Type B pancreatic cell (in vitro differentiated cells): Measurements from ENCODE around the gene TCEA2. TPM values are rescaled to one million over a fixed set of nuclear protein-coding genes. Genes with fewer than 3 reads are reported as not detected.

Experiments
- DNase-seq: peaks from one replicate; pipeline ENCODE4 v3.0.0; 2021; ENCODE audit warnings: mixed read lengths; ENCODE audit not compliant: unreplicated experiment; ENCODE audit errors: extremely low spot score
- H3K27ac Mint-ChIP-seq: 2 replicates; pipeline ENCODE4 v1.8.0; 2021; ENCODE audit warnings: mild to moderate bottlenecking, mixed read lengths
- H3K27me3 Mint-ChIP-seq: 2 replicates; pipeline ENCODE4 v1.8.0; 2021; ENCODE audit warnings: mixed read lengths
- H3K36me3 Mint-ChIP-seq: 2 replicates; pipeline ENCODE4 v1.8.0; 2021; ENCODE audit warnings: mixed read lengths
- H3K4me1 Mint-ChIP-seq: one replicate; pipeline ENCODE4 v1.8.0; 2021; ENCODE audit warnings: mixed read lengths; ENCODE audit not compliant: unreplicated experiment
- H3K4me3 Mint-ChIP-seq: 2 replicates; pipeline ENCODE4 v1.8.0; 2021; ENCODE audit warnings: mild to moderate bottlenecking, mixed read lengths
- H3K9me3 Mint-ChIP-seq: 2 replicates; pipeline ENCODE4 v1.8.0; 2021; ENCODE audit warnings: mixed read lengths
- total RNA-seq: library from RNA; stranded (reverse); gene quantifications from 2 replicates; pipeline ENCODE4 v1.2.1, GENCODE V29; 2021; ENCODE audit warnings: low replicate concordance
- TF ChIP-seq, protein P1 (sequence below): fragments of 200-600 bp; sonication (generic); conservative IDR thresholded peaks from 2 replicates; pipeline ENCODE4 v1.5.0; 2021; ENCODE audit warnings: antibody characterized with exemption, mild to moderate bottlenecking

Gene TCEA2
- total RNA-seq, 1 donor from 2014 or later, result 73.3 TPM

DNA sequence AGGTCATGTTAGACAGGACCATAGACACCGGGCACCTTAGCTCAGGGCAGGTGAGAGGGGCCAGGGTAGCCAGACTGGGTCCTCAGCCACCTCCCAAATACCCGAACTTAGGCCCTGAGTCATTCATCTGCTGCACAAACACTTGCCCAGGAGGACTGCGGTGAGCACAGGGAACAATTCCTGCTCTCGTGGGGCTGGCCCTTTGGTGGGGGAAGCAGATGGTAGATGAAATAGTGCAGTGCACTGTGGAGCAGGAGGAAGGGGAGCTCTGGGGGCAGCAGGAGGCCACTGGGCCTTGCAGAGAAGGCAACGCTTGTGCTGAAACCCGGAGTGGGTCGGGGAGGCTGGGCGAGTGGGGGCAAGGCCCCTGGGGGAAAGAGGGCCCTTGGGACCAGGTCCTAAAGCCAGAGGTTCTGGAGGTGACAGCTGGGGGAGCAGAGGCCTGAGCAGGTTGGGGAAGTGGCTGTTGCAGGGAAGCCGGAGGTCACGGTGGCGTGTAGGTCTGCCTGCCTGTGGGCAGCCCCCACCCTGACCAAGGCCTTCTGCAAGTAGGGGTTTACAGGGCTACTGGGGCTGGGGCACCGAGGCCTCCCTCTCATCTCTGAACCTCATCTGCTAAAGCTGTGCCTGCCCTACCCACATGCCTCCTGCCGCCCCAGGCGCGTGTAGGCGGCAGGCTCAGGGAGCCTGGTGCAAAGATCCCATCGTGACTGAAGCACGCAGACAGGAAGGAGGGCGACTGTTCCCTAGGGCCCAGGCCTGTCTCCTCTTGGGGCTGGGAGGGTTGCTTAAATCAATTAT, 49.0 kb downstream of the TCEA2 start:
- H3K36me3 Mint-ChIP-seq, result no peaks in the 10 kb centered on the region
- H3K4me3 Mint-ChIP-seq, result no peak overlapping the region
- no peak for DNase-seq
- TF ChIP-seq, protein P1, sequence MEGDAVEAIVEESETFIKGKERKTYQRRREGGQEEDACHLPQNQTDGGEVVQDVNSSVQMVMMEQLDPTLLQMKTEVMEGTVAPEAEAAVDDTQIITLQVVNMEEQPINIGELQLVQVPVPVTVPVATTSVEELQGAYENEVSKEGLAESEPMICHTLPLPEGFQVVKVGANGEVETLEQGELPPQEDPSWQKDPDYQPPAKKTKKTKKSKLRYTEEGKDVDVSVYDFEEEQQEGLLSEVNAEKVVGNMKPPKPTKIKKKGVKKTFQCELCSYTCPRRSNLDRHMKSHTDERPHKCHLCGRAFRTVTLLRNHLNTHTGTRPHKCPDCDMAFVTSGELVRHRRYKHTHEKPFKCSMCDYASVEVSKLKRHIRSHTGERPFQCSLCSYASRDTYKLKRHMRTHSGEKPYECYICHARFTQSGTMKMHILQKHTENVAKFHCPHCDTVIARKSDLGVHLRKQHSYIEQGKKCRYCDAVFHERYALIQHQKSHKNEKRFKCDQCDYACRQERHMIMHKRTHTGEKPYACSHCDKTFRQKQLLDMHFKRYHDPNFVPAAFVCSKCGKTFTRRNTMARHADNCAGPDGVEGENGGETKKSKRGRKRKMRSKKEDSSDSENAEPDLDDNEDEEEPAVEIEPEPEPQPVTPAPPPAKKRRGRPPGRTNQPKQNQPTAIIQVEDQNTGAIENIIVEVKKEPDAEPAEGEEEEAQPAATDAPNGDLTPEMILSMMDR, result no peak
- H3K27me3 Mint-ChIP-seq, result peaks cover 4% of the 10 kb centered on the region
- H3K27ac Mint-ChIP-seq, result no peak overlapping the region
- H3K9me3 Mint-ChIP-seq, result no peaks in the 10 kb centered on the region
- no peaks in the 10 kb centered on the region for H3K4me1 Mint-ChIP-seq

DNA sequence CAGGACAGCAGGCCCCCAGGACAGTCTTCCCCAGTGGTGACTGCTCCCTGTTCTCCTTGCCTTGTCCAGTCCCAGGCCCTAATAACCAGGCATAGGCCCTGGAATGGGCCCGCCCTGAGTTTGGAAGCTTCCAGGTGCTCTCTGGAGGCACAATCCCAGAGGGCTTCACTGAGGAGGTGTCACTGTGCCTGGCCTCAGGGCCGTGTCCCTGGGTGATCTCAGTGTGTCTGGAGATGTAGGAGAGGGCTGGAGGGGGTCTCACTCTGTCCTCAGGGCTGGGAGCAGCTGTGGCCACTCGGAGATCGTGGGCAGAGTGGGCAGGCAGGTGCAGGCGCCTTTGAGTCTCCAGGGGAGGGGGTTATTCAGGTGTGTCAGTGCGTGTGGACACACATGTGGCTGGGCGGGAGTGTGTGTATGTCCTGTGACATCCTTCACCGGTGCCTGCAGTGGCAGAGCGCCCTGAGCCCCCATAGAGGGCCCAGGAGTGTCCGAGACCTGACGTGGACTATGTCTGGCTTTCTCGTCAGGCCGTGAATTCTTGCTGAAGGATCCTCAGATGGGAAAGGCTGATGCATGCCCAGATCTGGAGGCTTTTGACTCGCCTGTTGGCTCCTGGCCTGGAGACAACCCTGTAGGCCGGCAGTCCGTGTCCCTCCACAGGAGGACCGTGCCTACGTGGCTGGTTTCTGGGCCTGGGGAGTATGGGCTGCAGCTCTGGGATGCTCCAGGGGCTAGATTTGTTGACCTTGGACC, 49.9 kb downstream of the TCEA2 start:
- Mint-ChIP-seq H3K27me3 (peaks cover 4% of the 10 kb centered on the region), H3K36me3 (no peaks in the 10 kb centered on the region), H3K27ac (no peak overlapping the region), H3K9me3 (no peaks in the 10 kb centered on the region), H3K4me1 (no peaks in the 10 kb centered on the region), H3K4me3 (no peak overlapping the region)
- no peak for DNase-seq
- TF ChIP-seq, protein P1, result no peak

DNA sequence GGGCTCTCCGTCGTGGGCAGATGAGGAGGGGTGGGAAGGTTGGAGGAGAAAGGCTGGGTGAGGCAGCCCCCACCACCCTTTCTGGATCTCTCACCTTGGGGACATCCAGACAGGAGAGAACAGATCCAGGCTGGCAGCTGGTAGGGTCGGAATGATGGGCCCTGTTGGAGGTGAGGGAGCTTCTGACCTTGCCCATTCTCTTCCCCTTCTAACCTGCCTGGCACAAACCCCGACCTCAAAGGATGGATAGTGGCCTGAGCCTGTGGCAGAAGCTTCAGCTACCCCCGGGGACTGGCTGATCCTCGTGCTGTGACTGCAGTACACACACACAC, 50.4 kb downstream of the TCEA2 start:
- H3K27ac Mint-ChIP-seq, result no peak overlapping the region
- no peaks in the 10 kb centered on the region for H3K36me3 Mint-ChIP-seq
- DNase-seq, result no peak
- H3K9me3 Mint-ChIP-seq, result no peaks in the 10 kb centered on the region
- no peak overlapping the region for H3K4me3 Mint-ChIP-seq
- TF ChIP-seq, protein P1, result no peak
- peaks cover 4% of the 10 kb centered on the region for H3K27me3 Mint-ChIP-seq
- H3K4me1 Mint-ChIP-seq, result no peaks in the 10 kb centered on the region

DNA sequence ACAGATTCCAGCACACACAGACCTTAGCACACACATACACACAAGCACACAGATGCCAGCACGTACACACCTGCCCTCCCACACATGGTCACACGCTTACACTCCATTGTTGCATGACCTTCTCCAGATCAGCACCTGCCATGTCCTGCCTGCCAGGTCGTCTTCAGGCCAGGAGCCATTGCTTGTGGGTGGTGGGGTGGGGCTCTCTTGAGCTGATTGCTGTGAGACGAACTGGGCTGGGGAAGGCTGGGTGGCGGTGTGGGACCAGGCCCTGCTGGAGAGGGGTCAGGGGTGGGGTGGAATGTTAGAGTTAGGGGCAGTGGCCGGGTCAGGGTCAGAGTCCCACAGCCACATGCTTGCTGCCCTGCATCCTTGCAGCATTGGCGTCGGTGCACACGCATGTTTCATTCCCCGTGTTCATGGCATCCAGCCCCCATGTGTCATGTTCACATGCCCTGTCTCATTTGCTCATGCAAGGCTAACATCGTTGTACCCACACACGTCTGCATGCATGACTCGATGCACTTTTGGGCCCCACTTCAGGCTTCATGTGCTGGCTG, 50.9 kb downstream of the TCEA2 start:
- Mint-ChIP-seq H3K36me3 (no peaks in the 10 kb centered on the region), H3K9me3 (no peaks in the 10 kb centered on the region), H3K4me1 (no peaks in the 10 kb centered on the region), H3K27me3 (peaks cover 4% of the 10 kb centered on the region), H3K27ac (no peak overlapping the region), H3K4me3 (no peak overlapping the region)
- DNase-seq, result no peak
- TF ChIP-seq, protein P1, result no peak

DNA sequence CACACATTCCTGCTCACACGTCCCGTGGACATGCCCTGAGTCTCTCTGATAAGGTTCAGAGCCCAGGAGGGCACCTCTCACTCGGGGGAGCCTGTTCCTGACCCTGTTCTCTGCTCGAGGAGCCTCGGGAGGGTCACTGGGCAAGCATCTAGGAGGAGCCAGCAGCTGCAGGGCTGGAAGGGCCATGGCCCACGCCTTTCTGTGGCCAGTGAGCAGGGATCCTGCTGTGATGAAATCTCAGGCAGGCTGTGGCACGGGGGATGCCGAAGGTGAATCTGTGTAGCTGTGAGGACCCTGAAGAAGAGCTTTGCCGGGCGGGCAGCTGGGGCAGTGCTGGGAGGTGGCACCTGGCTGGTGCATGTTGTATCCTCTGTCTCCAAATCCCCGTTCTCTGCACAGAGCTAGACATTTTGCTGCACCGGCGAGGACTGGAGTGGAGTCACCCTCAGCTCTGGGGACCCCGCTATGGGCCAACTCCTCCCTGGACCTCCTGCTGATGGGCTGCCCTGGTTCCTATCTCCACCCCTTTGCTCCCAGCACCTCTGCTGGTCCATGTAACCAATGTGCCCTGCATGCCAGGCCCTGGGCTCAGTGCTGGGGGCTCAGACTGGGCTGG, 51.5 kb downstream of the TCEA2 start:
- Mint-ChIP-seq H3K27me3 (peaks cover 4% of the 10 kb centered on the region), H3K27ac (no peak overlapping the region), H3K4me3 (no peak overlapping the region), H3K4me1 (no peaks in the 10 kb centered on the region), H3K36me3 (no peaks in the 10 kb centered on the region), H3K9me3 (no peaks in the 10 kb centered on the region)
- no peak for DNase-seq
- TF ChIP-seq, protein P1, result no peak
